SU-DHL-6 (cell line): ENCODE results near the gene FAM114A2.

Source experiments
- CTCF ChIP-seq: fragments of 200-600 bp; sonication (generic); IDR thresholded peaks from one replicate; pipeline ENCODE4 v1.5.1; 2017; ENCODE audit warnings: antibody characterized with exemption, mild to moderate bottlenecking, low read length, moderate library complexity; ENCODE audit not compliant: insufficient read depth, poor library complexity, severe bottlenecking
- EZH2phosphoT487 ChIP-seq: fragments of 200-600 bp; sonication (generic), shearing (Covaris generic); conservative IDR thresholded peaks from 2 replicates; pipeline ENCODE4 v1.6.1; 2018; ENCODE audit warnings: mild to moderate bottlenecking, antibody characterized with exemption, low read length, moderate library complexity, mixed read lengths

- TF ChIP-seq CTCF (no peak), EZH2phosphoT487 (no peak)
Observed at GRCh38 chr5:154076240-154076922, 37.7 kb upstream of the FAM114A2 start.
